GM18520 (cell line): ENCODE measurements around the gene PPM1G.
A peak's percentile ranks its signal among the peaks of the same experiment; 100 is the strongest.
"Not testable (repeated sequence)": the region's sequence is repeated elsewhere in the genome, so short reads cannot be mapped to it uniquely, and the experiment has no call there.

Experiments used
- ATAC-seq: cut with Tn5 transposase; IDR thresholded peaks from one replicate; pipeline ENCODE4 v1.9.1; 2021; ENCODE audit not compliant: unreplicated experiment

Gene PPM1G

DNA sequence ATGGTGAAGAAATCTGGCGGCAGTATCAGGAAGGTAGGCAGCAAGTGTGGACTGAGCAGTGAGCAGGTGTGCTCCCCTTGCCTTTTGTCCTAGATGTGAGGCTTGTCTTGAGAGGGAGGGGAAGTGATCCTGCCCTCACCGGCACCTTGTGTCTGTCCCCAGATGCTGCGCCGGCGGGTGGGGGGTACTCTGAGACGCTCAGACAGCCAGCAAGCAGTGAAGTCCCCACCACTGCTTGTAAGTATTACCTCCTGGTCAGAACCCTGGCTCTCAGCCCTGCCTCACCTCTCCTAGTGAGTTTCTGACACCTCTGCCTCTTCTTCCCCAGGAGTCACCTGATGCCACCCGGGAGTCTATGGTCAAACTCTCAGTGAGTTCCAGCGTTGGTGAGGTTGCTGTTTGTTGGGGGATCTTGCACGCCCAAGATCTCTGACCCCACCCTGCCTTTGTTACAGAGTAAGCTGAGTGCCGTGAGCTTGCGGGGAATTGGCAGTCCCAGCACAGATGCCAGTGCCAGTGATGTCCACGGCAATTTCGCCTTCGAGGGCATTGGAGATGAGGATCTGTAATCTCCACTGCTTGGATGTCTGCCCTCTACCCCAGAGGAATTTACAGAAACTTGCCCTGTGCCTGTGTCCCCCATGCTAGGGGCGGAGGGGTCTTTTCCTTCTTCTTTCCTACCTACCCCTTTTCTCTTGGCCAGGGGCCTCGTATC is 33.1 kb downstream of the PPM1G start:
- ATAC-seq = no peak

GRCh38 chr2:27375513-27376099 is 33.8 kb downstream of the PPM1G start:
- ATAC-seq = no peak

DNA sequence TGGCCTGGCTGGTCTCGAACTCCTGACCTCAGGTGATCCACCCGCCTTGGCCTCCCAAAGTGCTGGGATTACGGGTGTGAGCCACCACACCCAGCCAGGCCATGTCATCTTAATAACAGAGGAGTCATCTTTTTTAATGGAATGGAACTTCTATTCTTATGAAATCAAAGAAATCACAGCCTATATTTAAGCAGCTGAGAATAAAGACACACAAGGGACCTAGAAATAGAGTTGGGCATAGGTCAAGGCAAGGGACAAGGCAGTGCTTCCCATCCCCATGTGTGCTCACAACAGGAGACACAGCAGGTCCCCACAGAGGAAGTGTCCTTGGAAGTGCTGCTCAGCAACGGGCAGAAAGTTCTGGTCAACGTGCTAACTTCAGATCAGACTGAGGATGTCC is 35.8 kb downstream of the PPM1G start:
- no peak for ATAC-seq

GRCh38 chr2:27372937-27373336 is 36.5 kb downstream of the PPM1G start:
- ATAC-seq = no peak

- ATAC-seq = no peak
Observed at GRCh38 chr2:27370816-27371620, 38.4 kb downstream of the PPM1G start.

DNA sequence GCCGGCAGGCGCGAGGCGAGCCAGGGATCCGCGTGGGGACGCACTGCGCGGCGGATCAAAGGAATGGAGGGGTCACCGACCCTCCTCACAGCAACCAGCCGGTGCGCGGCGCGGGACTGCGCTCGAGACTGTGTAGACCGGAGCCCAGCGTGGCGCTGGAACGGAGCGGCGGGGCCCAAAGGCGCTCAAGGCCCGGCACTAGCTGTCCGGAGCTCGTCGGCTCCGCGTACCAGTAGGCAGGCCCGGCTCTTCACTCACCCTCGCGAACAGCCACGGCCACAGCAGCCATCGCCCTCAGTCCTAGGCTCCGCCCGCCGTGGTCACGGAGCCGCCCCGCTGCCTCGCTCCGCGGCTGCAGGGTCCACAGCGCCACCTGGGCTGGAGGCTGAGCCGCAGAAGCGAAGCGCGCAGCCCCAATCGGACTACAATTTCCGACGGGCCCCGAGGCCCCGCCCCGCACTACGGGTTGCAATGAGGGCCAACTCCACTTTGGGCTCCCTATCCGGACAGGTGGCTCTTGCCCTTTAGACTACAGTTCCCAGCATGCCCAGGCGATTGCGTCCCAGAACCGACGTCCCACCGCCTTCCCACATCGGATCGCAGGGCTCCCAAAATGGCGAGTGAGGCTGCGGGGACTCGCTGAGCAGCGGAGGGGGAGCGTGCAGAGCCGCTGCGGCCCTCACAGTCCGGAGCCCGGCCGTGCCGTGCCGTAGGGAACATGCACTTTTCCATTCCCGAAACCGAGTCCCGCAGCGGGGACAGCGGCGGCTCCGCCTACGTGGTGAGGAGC is 39.2 kb downstream of the PPM1G start, which contains the start of the genes EIF2B4 and SNX17:
Gene EIF2B4, minus strand, starts transcription at position 313 of the 790 bp plus-strand sequence. Its CDS starts 24 bp downstream, at position 289.
Gene SNX17, plus strand, starts transcription at position 591 of the 790 bp plus-strand sequence. Its CDS starts 128 bp downstream, at position 719.
- peak; percentile 90 for ATAC-seq

DNA sequence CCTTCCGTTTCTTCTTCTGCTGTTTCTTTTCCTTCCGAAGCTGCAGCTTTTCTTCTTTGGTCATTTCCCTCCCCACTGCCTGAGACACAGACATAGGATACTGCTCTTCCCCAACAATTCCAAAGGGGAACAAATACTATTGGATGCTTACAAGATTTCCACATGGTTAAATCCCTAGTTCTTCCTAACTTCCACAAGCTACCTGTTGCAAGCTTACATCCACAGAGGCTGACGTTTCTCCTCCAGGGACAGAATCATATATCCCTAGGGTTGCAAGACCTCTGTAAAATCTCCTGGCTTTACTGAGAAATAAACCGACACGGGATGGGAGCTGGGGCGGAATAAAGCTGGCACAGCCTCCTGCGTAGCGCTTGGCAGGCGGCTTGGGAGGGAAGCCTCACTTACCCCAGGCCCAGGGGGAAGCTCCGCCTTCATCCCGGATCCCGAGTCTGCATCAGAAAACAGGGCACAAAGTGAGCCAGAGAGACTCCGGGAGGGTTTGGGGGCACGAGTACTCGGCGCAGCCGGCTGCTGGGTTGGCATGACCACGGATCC is 39.8 kb downstream of the PPM1G start:
- no peak for ATAC-seq

DNA sequence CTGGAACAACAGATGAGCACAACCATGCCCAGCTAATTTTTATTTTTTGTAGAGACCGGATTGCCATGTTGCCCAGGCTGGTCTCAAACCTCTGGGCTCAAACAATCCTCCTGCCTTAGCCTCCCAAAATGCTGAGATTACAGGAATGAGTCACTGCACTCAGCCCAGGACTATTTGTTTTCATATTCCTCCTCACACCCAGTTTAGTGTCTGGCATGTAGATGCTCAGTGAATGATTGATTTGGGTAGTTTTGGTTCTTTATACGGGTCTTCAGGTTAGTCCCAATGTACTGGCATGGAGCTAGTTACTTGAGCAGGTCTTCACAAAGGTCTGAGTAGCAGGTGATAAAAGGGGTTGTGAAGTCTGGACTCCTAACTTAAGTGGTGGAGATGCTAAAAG is 45.5 kb downstream of the PPM1G start:
- no peak for ATAC-seq

GRCh38 chr2:27362678-27363420 is 46.5 kb downstream of the PPM1G start:
- ATAC-seq = no peak

GRCh38 chr2:27356382-27357181 is 52.8 kb downstream of the PPM1G start, which contains the start of gene GTF3C2:
TSS of gene GTF3C2 (minus strand) at chr2:27356764. CDS start at chr2:27343554, 13,210 bp downstream.
- ATAC-seq = peak; percentile 78

GRCh38 chr2:27356056-27356381 is 53.4 kb downstream of the PPM1G start:
- peak; percentile 18 for ATAC-seq

GRCh38 chr2:27354597-27354927 is 54.8 kb downstream of the PPM1G start:
- ATAC-seq = no peak

- no peak for ATAC-seq
Observed at GRCh38 chr2:27353762-27354596, 55.4 kb downstream of the PPM1G start.

DNA sequence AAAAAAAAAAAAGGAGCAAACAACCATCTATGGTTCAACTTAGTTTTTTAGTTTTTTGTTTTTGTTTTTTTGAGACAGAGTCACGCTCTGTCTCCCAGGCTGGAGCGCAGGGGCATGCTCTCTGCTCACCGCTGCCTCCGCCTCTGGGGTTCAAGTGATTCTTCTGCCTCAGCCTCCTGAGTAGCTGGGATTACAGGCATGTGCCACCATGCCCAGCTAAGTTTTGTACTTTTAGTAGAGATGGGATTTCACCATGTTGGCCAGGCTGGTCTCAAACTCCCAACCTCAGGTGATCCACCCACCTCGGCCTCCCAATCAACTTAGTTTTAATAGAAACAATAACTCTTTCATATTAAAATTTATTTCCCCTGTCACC is 56.0 kb downstream of the PPM1G start:
- not testable (repeated sequence) for ATAC-seq

DNA sequence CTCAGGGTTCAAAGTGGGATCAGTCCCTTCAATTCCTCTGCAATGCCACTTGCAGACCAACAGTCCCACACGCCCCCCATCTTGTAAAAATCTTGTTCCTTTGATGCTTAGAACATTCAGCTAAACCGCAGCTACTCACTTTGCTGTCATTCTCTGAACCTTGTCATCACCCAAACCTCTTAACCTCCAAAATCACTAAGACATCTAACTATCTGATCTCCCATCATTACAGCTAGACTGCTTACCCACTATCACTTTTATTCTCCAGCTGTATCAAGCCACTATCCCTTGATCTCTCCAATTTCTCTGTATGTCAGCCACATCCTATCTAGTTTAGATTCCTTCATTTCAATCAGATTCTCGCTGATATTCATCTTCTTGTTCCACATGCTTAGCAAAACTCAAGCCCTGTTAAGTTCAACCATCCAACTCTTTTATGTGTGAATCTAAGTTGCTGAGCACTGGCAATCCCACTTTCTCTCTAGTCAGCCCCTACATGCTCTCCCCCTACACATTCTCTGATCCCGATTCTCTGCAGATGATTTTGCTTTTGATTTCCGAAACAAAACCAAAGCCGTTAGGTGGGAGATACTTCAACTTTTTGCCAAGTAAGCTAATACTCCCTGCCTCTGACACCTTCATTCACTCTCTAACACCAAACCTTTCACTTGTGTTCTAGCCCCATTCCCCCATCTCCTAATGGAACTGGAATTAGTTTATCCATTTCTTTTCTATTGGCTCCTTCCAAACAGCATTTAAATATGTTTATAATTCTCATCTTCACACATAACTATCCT is 57.4 kb downstream of the PPM1G start:
- no peak for ATAC-seq

GRCh38 chr2:27350106-27350693 is 59.2 kb downstream of the PPM1G start:
- ATAC-seq = no peak

GRCh38 chr2:27347641-27348040 is 61.8 kb downstream of the PPM1G start:
- no peak for ATAC-seq
